Left colon (tissue), 2 donors: ENCODE data around the gene SNX17. TPM values are rescaled to one million over a fixed set of nuclear protein-coding genes. Genes with fewer than 3 reads are reported as not detected.

Source experiments
- total RNA-seq, 2 donors: library from RNA; stranded (reverse); fragmentation: NEBNext Ultra II Directional; extraction: Animal tissue kit (Norgen Biotek cat#: 25700); gene quantifications; one replicate each; pipeline ENCODE4 v1.2.1, GENCODE V29; 2021
- donor health status: DM: no; HTN: no; CAD: no.
- donor health status: DM: yes; HTN: yes; CAD: no.

Gene SNX17
- total RNA-seq, 2 donors from 2014 or later: 85.2 to 85.5 TPM

Other genes with a start within 250 kb of the SNX17 start
- gene ABHD1, start 246.8 kb upstream of the SNX17 start, total RNA-seq: under 1 TPM in 1 of 2 donors, not detected in 1; 0.34 TPM
- 10 to 100 TPM; 40.8 to 44.7 TPM for gene PREB, start 236.0 kb upstream of the SNX17 start, total RNA-seq
- not detected for gene PRR30, start 231.2 kb upstream of the SNX17 start, total RNA-seq
- not detected for gene TCF23, start 221.6 kb upstream of the SNX17 start, total RNA-seq
- 10 to 100 TPM; 75.3 to 98.2 TPM for gene ATRAID, start 158.6 kb upstream of the SNX17 start, total RNA-seq
- 10 to 100 TPM; 20.6 to 30.5 TPM for gene SLC5A6, start 158.3 kb upstream of the SNX17 start, total RNA-seq
- 10 to 100 TPM; 13.9 to 23.7 TPM for gene CAD, start 153.2 kb upstream of the SNX17 start, total RNA-seq
- gene SLC30A3, start 107.6 kb upstream of the SNX17 start, total RNA-seq: not detected
- not detected for gene DNAJC5G, start 95.2 kb upstream of the SNX17 start, total RNA-seq
- under 1 TPM in 1 of 2 donors, not detected in 1; 0.14 TPM for gene TRIM54, start 88.2 kb upstream of the SNX17 start, total RNA-seq
- gene UCN, start 62.2 kb upstream of the SNX17 start, total RNA-seq: under 1 TPM; 0.52 to 0.56 TPM
- gene MPV17, start 47.5 kb upstream of the SNX17 start, total RNA-seq: 10 to 100 TPM; 26.6 to 32.4 TPM
- gene GTF3C2, start 13.9 kb upstream of the SNX17 start, total RNA-seq: 10 to 100 TPM; 50.6 to 62.5 TPM
- 10 to 100 TPM; 33.2 to 36.6 TPM for gene EIF2B4, start 278 bp upstream of the SNX17 start, total RNA-seq
- gene ZNF513, start 10.1 kb downstream of the SNX17 start, total RNA-seq: 10 to 100 TPM; 24.9 to 27.4 TPM
- gene PPM1G, start 39.0 kb downstream of the SNX17 start, total RNA-seq: 10 to 100 TPM; 50.9 to 73.4 TPM
- 10 to 100 TPM; 72.2 to 85.8 TPM for gene NRBP1, start 58.0 kb downstream of the SNX17 start, total RNA-seq
- 100 to 1,000 TPM in 1 of 2 donors, 10 to 100 TPM in 1; 90.0 to 104 TPM for gene KRTCAP3, start 71.8 kb downstream of the SNX17 start, total RNA-seq
- gene IFT172, start 119.1 kb downstream of the SNX17 start, total RNA-seq: 10 to 100 TPM; 80.2 to 82.5 TPM
- gene FNDC4, start 124.6 kb downstream of the SNX17 start, total RNA-seq: 1 to 10 TPM in 1 of 2 donors, under 1 TPM in 1; 0.73 to 1.4 TPM
- gene GCKR, start 126.2 kb downstream of the SNX17 start, total RNA-seq: not detected
- gene ZNF512, start 212.4 kb downstream of the SNX17 start, total RNA-seq: 10 to 100 TPM; 10.7 to 14.9 TPM